ENCODE results near the gene UNC45A. TPM values are rescaled to one million over a fixed set of nuclear protein-coding genes. Genes with fewer than 3 reads are reported as not detected.
"Not testable (repeated sequence)": the region's sequence is repeated elsewhere in the genome, so short reads cannot be mapped to it uniquely, and the experiment has no call there.

Gene UNC45A
- total RNA-seq, 1 donor from 2014 or later = 129 TPM

GRCh38 chr15:90903733-90904536 lies 31.1 kb upstream of the UNC45A start:
- no peak for DNase-seq (ENCODE audit: low read depth, low spot score)

GRCh38 chr15:90904746-90905145 lies 30.3 kb upstream of the UNC45A start:
- no peak for DNase-seq (ENCODE audit: low read depth, low spot score)

GRCh38 chr15:90905306-90906180 lies 29.5 kb upstream of the UNC45A start:
- no peak for DNase-seq (ENCODE audit: low read depth, low spot score)

DNA sequence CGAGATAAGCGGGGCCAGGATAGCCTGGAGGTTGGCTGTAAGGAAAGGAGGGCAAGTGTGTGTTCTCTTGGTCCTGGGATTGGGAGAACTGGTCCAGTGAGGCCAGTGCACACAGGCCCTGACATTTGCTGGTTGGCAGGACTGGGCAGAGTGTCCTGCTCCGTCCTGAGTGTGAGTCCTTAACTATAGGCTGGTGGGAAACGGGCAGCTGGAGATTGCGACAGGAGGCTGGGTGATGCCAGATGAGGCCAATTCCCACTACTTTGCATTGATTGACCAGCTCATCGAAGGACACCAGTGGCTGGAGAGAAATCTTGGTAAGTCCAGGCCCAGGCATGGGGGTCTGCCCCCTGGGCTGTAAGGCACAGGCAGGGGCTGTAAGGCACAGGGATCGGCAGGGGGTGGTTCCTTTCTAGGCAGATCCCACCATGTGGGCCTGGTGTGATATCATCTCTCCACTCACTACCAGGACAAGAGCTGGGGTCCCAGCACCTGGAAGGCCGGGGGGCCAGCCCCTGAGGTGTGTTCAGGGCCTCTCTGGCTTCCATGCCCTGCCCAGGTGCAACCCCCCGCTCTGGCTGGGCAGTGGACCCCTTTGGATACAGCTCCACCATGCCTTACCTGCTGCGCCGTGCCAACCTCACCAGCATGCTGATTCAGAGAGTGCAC lies 28.8 kb upstream of the UNC45A start:
- DNase-seq (ENCODE audit: low read depth, low spot score) = no peak

DNA sequence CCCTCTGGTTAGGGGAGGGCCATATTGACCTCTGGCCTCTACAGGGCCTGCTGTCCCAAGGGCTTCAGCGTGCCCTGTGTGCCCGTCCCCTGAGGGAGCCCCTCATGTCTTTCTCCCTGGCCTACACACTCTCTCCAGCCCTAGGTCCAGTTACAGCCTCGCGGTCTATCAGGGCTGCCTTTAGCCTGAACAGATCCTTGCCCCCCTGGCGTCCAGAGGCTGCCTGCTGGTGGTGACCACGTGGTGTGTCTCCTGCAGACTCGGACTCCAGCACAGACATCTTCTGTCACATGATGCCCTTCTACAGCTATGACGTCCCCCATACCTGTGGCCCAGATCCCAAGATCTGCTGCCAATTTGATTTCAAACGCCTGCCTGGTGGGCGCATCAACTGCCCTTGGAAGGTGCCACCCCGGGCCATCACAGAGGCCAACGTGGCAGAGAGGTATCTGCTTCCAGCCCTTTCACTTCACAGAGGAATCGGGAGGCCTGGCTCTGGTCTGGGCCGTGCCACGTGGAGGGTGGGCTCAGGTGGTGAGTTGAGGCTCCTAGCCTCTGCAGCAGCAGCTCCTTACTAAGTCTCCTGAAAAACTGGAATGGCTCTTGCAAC lies 27.9 kb upstream of the UNC45A start:
- no peak for DNase-seq (ENCODE audit: low read depth, low spot score)

GRCh38 chr15:90907838-90908507 lies 27.1 kb upstream of the UNC45A start:
- DNase-seq (ENCODE audit: low read depth, low spot score) = no peak

- not testable (repeated sequence) for DNase-seq (ENCODE audit: low read depth, low spot score)
Observed at GRCh38 chr15:90909449-90909848, 25.6 kb upstream of the UNC45A start.

DNA sequence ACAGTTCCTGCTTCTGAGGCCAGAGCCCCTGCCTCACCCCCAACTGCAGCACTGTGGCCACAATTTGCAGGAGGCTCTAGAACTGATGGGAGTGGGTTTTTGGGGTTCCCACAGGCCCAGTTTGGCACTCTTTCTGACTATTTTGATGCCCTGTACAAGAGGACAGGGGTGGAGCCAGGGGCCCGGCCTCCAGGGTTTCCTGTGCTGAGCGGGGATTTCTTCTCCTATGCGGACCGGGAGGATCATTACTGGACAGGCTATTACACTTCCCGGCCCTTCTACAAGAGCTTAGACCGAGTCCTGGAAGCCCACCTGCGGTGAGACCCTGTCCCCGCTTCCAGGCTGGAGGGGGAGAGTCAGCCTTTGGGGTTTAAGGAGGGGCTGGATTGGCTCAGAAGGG lies 25.1 kb upstream of the UNC45A start:
- DNase-seq (ENCODE audit: low read depth, low spot score) = no peak

- no peak for DNase-seq (ENCODE audit: low read depth, low spot score)
Observed at GRCh38 chr15:90910441-90911301, 24.4 kb upstream of the UNC45A start.

GRCh38 chr15:90911302-90911623 lies 23.8 kb upstream of the UNC45A start:
- DNase-seq (ENCODE audit: low read depth, low spot score) = no peak

GRCh38 chr15:90911906-90912769 lies 22.9 kb upstream of the UNC45A start:
- no peak for DNase-seq (ENCODE audit: low read depth, low spot score)

- DNase-seq (ENCODE audit: low read depth, low spot score) = no peak
Observed at GRCh38 chr15:90912770-90913075, 22.4 kb upstream of the UNC45A start.

DNA sequence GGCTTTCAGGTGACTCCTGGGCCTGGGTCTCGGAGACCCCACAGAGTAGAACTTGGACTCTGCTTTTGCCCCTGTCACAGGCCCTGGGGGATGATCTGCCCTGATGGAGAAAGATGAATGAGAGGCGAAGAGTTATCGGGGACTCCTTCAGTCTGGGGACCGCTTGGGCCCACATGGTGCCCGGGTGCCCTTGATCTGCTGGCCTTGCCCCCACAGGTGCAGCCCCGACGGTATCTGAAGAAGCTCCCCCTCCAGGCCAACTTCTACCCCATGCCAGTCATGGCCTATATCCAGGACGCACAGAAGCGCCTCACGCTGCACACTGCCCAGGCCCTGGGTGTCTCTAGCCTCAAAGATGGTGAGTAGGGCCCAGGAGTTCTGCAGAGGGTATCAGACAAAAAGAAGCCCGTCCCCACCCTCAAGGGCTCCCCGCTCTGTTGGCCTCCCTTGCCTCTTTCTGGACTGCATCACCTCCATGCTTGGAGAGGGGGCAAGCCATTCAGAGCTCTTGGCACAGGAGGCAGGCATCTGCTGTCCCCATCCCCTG lies 21.6 kb upstream of the UNC45A start:
- DNase-seq (ENCODE audit: low read depth, low spot score) = no peak

- no peak for DNase-seq (ENCODE audit: low read depth, low spot score)
Observed at GRCh38 chr15:90914305-90915080, 20.6 kb upstream of the UNC45A start.

- no peak for DNase-seq (ENCODE audit: low read depth, low spot score)
Observed at GRCh38 chr15:90915216-90915807, 19.8 kb upstream of the UNC45A start.

DNA sequence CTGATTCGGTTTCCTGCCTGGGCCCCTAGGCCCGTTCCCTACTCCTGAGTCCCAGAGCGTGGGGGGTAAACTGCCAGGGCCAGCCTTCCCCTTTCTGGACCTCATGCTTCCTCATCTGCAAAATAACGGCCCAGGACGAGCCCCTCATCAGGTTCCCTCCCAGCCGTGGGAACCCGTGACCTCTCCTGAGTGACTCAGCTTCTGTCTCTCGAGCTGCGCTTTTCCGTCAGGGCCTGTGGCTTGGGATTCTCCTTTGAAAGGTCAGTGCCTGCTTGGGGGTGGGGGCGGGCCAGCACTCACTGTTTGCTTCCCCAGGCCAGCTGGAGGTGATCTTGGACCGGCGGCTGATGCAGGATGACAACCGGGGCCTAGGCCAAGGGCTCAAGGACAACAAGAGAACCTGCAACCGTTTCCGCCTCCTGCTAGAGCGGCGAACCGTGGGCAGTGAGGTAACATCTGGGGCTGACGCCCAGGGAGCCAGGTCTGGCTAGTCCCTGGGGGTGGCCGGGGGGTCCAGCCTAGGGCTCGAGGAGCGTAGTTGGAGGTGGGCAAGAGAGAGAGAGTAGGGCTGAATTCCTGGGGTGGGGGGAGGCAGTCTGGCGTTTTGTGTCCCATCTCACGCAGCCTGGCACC lies 19.2 kb upstream of the UNC45A start:
- no peak for DNase-seq (ENCODE audit: low read depth, low spot score)

DNA sequence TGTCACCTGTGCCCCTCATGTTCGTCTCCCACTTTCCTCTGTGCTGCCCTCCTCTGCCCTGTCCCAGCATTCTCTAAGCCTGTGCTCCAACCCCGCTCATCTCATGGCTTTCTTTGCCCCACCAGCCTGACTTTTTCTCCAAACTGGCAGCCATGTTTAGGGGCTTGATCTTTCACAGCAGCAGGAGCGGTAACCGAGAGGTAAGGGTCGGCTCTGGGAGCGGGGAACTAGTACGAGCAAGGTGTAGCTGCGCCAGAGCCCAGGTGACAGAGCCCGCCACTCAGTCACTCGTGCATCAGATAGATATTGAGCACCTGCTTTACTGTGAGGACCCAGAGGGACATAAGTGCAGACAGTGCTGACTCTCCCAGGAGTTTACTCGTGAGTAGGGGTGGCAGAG lies 18.6 kb upstream of the UNC45A start:
- DNase-seq (ENCODE audit: low read depth, low spot score) = no peak
